Hematopoietic multipotent progenitor cell (in vitro differentiated cells): ENCODE results near the gene RAB3C. TPM values are rescaled to one million over a fixed set of nuclear protein-coding genes. Genes with fewer than 3 reads are reported as not detected.

Experiments
- DNase-seq, 3 donors: peaks; one replicate each; pipeline ENCODE4 v3.0.0-alpha.2; 2011 to 2015; ENCODE audit warnings: low read depth in 2 of 3, low spot score in 2 of 3
- total RNA-seq: library from RNA; depleted of rRNA; stranded (reverse); fragments of >200 nt; gene quantifications from one replicate; pipeline ENCODE4 v1.2.3, GENCODE V29; 2012

Gene RAB3C
- total RNA-seq, 1 donor: 0.27 TPM

DNA sequence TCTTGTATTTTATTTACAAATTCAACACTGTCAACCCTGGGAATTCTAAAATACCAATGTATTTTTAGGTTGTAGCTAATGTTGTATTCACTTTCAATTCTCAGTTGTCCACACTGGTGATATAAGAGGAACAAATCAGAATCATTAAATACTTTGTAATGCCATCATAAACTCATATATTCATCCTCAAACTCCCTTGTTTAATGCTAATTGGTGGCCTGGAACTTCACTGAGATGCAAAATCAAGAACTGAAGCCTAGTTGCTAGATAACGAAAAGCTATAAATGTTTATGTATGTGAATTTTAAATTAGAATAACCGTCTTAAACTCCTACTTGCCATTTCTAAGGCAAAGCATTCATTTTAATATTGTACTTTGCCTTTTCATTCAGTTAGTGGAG lies 274.7 kb downstream of the RAB3C start:
- DNase-seq: no peak

- peak in 2 of 3 donors; percentile 49 to 86 for DNase-seq
These were observed 277.8 kb downstream of the RAB3C start for GRCh38 chr5:58860680-58861079.

GRCh38 chr5:58868931-58869330 lies 286.1 kb downstream of the RAB3C start:
- DNase-seq: no peak

- DNase-seq: peak in 2 of 3 donors; percentile 35 to 76
These were observed 288.9 kb downstream of the RAB3C start for GRCh38 chr5:58871648-58872242.

DNA sequence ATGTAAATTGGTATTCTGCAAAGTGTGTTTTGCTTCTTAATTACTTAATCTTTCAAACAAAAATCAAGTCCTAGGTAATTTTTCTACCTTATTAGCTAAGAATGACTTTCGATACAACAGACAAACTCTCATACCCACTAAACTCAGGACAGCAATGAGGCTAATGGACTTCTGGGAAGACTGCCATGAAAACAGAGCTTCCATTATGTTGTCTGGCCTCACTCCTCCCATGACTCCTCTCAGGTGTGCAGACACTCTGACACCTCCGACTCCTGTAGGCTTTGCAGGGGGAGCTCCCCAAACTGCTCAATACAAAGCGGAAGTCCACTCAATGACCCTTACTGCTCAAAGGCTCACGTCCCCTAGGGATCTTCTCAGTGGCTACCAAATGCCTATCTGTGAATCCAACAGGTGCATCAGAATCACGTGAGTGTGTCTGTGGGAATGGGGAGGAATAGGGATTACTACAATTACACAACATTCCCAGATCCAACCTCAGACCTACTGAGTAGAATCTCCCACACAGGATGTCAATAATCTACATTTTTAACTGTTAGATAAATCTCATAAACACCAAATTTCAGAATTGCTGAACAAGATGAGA lies 289.9 kb downstream of the RAB3C start:
- no peak for DNase-seq

GRCh38 chr5:58875599-58875998 lies 292.7 kb downstream of the RAB3C start:
- DNase-seq: peak in 1 of 3 donors; percentile 32

DNA sequence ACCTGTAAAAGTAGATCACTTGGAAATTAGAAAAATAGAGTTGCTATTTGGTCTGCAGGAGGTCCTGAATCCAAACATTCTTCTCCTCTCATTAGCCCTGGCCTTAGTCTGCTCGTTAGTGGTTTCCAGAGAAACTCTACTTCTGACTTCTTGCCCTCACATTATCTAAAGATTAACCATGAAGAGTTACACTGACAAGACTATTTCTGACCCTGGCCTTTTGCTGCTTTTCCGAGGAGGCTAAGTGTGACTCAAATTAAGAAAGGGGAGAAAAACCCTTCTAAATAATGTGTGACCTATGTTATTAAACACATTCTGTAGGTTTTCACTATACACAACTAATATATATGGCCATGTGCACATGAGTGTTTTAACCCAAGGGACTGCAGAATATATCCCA lies 302.4 kb downstream of the RAB3C start:
- no peak for DNase-seq

DNA sequence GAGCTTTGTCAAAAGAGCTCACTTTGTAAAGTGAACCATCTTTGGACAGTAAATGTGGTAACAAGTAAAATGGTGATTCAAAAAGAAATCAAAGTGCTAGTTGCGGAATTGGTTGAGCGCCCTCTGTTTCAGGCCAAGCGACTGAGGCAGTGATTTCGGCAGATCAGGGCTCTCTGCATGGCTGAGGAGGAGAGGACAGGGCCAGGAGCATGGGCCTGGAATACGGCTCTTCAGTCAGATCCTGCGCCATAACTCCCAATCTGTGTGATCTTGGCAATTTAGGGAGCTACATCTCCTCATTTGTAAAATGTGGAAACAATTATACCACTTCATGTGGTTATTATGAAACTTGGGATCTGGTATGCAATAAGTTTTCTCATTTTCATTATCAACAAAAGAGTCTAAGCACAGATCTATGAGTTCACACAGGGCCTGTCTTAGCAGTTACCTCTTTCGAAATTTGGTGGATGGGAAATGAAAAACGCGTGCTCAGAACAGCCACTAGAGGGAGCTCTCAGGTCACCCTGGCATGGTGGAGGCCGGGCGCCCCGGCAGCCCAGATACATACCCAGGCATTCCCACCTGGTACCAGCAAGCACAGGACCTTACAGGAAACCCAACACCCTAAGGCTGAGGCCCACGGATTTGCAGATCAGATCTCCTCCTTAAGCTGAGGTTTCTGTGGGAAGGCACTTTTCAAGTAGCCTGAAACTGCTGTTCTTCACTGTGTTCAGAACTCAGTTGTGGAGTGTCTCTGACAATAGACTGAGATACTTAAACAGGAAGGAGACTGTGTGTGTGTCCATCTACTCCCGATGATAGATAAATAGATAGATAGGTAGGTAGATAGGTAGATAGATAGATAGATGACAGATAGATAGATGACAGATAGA lies 303.7 kb downstream of the RAB3C start:
- peak; percentile 47 to 69 (median 58) for DNase-seq

DNA sequence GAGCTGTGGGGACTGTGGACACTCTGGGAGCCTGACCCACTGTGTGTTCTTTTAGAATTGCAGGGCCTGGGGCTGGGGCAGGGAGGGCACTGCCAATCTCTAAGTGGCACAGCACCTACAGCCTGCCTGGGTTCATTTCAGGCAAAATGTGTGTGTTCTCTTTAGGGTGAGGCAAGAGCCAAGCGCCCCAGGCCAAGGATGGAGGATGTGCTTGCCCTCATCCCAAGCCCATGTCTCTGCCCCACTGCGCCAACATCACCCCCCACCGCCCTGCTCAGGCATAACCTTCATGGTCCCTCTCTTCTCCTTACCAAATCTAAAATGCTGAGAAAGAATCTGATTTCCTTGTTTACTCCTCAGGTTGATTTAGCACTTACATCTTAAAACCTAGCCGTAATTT lies 304.4 kb downstream of the RAB3C start:
- no peak for DNase-seq

GRCh38 chr5:58887721-58888409 lies 305.0 kb downstream of the RAB3C start:
- no peak for DNase-seq

- no peak for DNase-seq
These were observed 307.4 kb downstream of the RAB3C start for GRCh38 chr5:58890265-58890664.

GRCh38 chr5:58890701-58891085 lies 307.8 kb downstream of the RAB3C start:
- no peak for DNase-seq

DNA sequence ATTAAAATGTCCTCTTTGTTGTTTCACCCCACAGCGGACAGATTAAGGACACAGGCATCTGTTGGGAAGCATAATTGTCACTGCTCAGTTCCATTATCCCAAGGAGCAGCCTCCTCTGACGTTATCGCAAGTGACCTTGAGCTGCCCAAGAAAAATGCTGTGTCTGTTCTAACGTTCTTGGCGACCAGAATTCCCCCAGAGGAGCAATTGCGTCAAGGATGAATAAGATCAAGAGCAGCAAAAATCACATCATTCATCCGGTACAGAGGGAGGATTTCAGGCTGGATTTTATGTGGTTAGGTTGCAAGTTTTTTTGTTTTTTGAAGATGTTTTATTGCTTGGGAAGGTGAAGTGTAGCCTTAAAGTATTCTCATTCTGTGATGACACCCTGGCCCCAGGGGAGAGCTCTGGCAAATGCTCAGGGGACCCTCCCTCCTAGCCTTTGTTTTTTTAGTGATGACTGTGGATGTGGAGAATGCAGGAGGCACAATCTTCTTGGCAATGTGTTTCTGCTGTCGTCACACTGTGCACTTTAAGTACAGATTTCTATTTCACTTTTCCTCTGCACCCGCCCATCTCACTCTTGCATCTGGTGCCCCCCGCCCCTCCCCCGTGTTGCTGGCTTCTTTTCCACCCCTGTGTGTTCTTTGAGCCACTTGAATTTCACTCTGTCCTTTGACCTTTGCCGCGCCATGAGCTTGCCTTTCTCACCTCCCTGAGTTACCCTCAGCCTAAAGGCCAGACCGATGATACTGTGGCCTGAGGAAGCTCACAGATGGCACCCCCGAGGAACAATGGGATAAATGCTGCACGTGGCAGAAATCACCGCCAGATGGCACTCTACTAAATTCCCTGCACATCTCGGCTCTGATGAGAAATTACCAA lies 308.5 kb downstream of the RAB3C start:
- DNase-seq: peak; percentile 25 to 76 (median 61)

- DNase-seq: no peak
These were observed 309.1 kb downstream of the RAB3C start for GRCh38 chr5:58891971-58892343.

DNA sequence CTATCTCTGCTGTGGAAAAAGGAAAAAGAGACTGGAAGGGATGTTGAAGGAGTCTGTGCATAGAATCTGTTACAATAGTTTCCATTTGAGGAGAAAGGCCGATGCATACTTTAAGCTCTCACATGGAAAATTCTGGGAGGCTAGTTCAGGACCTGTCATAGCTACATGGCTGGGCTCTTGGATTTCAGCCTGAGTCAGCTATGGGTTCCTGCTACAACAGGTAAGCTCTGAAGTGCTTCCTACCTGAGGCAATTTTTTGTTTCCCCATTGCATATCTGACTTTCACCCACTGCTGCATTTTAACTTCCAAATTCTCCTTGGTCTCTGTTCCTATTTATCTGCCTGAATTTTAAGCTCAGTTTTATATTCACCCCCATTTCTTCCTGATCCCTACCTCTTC lies 310.7 kb downstream of the RAB3C start:
- no peak for DNase-seq

DNA sequence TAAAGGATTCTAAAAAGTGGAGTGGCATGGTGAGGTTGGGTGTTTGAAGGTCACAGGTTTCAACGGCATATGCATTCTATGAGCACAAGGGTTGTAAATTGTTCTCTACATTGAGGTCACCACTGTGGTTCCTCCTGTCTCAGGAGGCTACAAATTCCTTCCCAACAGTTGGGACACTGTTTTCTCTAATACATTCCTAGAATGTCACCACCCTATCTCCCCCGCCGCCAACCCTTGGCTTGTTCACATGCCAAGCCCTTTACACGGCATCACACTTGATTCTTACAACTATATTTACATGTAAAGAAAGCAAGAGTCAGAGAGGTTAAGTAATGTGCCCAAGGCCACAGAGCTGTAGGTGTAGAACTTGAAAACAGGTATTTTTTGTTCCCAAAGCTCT lies 315.1 kb downstream of the RAB3C start:
- DNase-seq: no peak

- no peak for DNase-seq
These were observed 315.7 kb downstream of the RAB3C start for GRCh38 chr5:58898538-58898937.

GRCh38 chr5:58901271-58901670 lies 318.4 kb downstream of the RAB3C start:
- DNase-seq: no peak

GRCh38 chr5:58902305-58902704 lies 319.4 kb downstream of the RAB3C start:
- DNase-seq: no peak

DNA sequence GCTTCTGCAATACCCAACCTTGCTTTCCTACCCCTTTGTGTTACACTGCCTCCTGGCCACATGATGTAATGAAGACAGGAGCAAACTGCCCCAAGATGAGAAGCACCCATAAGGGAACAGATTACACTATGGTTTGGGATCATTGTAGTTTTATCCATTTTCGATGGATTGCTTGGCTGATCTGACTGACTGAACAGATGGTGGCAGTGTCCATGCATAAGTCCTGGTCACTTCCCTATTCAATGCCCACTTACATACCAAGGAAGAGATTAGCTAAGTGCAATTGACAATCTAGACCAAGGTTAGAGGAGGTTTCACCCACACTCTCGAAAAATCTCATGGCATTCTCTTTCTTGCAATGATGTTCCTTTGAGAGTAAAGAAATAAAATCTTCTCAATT lies 319.9 kb downstream of the RAB3C start:
- DNase-seq: no peak
